SIG-M5 treated with dmso at 0.1 percent for 504 hours (cell line): Measurements from ENCODE around the gene USP37.
A peak's percentile ranks its signal among the peaks of the same experiment; 100 is the strongest.

Experiments
- DNase-seq: peaks from one replicate; lab custom pipeline; 2025; ENCODE audit not compliant: unreplicated experiment; lab: John Stamatoyannopoulos, UW

Gene USP37

GRCh38 chr2:218432676-218433365 lies 135.3 kb downstream of the USP37 start:
- no peak for DNase-seq

GRCh38 chr2:218431878-218432277 lies 136.3 kb downstream of the USP37 start:
- DNase-seq: no peak

GRCh38 chr2:218430721-218431120 lies 137.4 kb downstream of the USP37 start:
- DNase-seq: no peak

DNA sequence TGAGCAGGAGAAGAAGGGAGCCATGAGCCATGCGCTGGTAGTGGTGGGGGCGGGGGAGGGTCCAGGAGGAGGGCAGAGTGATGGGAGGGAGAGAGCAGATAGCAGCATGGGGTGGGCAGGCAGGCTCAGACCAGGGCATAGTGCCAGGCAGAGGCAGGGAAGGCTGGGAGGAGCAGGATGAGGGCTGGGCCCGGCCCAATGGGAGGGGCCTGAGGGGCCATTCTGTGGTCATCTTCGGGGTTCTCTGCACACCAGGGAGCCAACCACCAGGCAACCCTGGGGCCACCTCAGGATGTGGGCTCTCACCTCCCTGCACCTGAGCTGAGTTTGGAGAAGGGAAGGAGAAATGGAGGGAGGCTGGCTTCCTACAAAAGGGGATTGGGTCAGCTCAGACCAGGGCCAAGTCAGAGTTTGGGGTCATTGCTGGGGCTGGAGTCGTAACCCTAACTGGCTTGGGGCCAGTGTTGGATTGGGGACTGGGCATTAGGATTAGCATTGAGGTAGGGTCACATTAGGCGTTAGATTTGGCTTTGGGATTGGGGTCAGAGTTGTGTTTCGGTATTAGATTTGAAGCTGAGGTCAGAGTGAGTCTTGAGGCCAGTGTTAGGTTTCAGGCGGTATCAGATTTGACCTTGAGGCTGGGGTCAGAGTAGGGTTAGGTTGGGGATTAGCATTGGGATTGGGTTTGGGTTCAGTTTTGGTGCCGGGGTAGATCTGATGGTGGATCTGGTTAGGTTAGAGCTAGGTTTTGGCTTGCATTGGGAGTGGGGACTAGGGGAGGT lies 138.0 kb downstream of the USP37 start:
- no peak for DNase-seq

GRCh38 chr2:218428846-218429558 lies 139.1 kb downstream of the USP37 start:
- no peak for DNase-seq

DNA sequence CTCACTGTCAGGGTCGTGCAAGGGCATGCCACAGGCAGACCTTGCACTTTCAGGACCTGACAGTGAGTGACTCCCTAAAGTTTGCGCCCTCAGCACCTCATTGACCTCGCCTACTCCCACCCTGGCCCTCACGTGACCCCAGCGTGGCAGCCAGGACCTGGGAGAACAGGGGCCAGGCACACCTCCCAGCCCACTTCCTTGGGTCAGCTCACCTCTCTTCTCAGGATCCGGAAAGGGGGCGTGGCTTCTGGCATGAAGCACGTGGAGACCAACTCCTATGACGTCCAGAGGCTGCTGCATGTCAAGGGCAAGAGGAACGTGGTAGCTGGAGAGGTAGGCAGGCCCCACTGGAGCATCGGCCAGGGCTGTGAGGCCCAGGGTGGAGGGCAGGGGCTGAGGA lies 140.4 kb downstream of the USP37 start:
- DNase-seq: no peak

GRCh38 chr2:218425531-218425930 lies 142.6 kb downstream of the USP37 start:
- DNase-seq: no peak

GRCh38 chr2:218423584-218423983 lies 144.6 kb downstream of the USP37 start:
- DNase-seq: no peak

DNA sequence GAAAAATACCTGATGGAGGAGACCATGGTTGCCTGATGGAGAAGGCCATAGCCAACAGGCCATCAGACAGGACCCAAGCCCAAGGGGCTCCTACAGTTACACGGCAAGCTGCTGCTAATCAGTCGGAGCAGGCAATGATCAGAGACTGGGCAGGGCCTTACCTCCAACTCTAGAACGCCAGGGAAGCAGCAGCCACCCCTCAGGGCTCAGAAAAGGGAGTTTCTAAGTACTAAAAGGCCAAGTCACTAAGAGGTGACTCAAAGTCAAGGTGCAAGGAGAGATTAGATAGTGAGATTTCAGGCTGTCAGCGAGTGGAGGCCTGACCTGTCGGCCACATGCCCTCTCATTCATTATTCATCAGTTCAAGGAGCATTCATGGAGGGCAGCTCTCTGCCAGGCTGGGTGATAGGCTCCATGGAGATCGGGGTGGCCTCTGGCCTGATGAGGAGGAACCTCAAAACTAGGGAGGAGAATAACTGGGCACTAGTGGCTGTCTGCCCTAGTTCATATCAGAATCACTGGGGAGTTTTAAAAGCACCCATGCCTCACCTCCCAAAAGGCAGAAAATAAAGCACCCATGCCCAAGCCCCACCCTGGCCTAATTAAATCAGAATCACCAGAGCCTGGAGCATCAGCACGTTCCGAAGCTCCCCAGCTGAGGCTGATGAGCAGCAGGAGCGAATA lies 145.6 kb downstream of the USP37 start:
- no peak for DNase-seq

DNA sequence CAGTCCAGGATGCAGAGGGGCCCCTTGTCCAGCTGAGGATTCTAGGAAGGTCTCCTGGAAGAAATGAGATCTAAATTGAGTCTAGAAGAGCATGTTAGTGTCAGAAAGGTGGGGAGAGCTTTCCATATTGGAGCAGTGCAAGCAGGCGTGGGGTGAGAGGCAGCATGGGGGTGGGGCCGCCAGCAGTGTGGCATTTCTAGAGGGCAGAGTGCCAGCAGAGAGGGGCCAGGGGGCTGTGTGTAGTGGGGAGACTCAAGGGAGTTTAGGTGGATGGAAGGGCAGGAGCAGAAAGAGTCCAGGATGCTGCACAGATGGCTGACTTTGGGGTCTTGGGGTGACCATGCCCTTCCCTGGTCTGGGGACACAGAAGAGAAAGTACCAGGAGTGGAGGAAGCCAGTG lies 147.1 kb downstream of the USP37 start:
- DNase-seq: no peak

- DNase-seq: no peak
Observed at GRCh38 chr2:218419630-218420216, 148.4 kb downstream of the USP37 start.

DNA sequence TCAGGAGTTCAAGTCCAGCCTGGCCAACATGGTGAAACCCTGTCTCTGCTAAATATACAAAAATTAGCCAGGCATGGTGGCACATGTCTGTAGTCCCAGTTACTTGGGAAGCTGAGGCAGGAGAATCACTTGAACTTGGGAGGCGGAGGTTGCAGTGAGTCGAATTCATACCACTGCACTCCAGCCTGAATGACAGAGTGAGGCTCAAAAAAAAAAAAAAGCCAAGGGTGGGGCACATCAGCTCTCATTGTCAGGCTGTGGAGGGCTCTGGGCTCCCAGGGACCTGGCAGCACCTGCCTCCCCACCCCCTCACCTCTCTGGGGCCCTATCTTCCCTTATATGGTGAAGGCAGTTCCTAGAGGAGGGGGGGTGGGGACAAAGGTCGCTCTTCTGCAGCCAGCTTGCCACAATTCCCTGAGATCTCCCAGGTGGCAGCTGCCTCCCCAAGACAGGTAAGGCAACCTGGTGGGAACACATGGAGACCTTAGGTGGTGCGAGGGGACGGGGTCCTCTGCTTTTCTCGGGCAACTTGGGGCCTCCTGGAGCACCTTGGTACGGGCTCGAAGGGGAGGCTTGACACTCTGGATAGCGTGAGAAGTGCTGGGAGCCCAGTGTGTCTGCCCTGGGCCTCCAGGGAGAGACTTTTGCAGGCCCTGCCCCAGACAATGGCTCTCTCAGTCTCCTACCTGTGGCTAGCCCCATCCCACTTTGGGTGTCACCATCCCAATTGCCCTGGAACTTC lies 149.3 kb downstream of the USP37 start, which contains the start of gene VIL1:
VIL1 (plus strand) TSS at position 407 of the 742 bp plus-strand sequence. CDS start 4,656 bp downstream, outside the sequence.
- no peak for DNase-seq

DNA sequence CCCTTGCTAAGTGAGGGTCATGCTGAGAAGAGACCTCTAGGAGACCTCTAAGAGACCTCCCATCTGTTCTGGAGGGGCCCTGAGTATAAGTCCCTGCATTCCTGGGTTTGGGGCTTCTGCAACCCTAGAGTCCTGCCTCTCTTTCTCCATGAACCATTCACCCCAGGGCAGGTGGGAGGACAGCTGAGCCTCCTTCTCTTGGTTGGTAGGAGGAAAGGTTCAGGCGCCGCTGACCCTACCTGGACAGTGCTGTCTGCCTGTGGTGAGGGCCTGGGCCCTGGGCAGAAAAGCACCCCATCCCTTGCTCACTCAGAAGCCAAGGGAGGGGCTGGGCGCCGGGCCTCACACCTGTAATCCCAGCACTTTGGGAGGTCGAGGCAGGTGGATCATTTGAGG lies 149.8 kb downstream of the USP37 start:
- no peak for DNase-seq

- no peak for DNase-seq
Observed at GRCh38 chr2:218407717-218408116, 160.4 kb downstream of the USP37 start.

GRCh38 chr2:218406949-218407618 lies 161.1 kb downstream of the USP37 start:
- peak; percentile 86 for DNase-seq

- DNase-seq: peak; percentile 100
Observed at GRCh38 chr2:218406209-218406948, 161.8 kb downstream of the USP37 start.

DNA sequence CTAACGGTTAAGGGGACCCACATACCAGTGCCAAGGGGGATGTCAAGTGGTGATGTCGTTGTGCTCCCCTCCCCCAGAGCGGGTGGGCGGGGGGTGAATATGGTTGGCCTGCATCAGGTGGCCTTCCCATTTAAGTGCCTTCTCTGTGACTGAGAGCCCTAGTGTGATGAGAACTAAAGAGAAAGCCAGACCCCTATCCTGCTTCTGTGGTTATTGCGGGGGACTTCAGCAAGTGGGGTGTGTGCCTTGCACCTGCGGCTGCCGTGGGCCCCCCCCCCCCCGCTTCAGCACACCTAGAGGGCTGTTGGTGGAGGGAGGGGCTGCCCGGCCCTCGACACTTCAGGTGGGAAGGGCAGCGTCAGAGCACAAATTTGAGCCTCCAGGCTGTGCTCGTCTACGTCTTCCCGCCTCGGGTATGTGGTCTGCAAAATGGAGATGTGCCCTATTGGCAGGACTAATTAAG lies 162.4 kb downstream of the USP37 start:
- peak; percentile 66 for DNase-seq

DNA sequence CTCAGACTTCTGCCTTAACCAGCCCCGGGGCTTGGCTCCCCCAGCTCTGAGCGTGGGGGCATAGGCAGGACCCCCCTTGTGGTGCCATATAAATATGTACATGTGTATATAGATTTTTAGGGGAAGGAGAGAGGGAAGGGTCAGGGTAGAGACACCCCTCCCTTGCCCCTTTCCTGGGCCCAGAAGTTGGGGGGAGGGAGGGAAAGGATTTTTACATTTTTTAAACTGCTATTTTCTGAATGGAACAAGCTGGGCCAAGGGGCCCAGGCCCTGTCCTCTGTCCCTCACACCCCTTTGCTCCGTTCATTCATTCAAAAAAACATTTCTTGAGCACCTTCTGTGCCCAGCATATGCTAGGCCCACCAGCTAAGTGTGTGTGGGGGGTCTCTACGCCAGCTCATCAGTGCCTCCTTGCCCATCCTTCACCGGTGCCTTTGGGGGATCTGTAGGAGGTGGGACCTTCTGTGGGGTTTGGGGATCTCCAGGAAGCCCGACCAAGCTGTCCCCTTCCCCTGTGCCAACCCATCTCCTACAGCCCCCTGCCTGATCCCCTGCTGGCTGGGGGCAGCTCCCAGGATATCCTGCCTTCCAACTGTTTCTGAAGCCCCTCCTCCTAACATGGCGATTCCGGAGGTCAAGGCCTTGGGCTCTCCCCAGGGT lies 162.9 kb downstream of the USP37 start:
- DNase-seq: no peak
